ENCODE measurements around the gene COL20A1. TPM values are rescaled to one million over a fixed set of nuclear protein-coding genes. Genes with fewer than 3 reads are reported as not detected.

COL20A1 gene
- total and polyA plus RNA-seq, 2 donors (not counting 1 experiment from before 2014, with no cell fraction given) = not detected

DNA sequence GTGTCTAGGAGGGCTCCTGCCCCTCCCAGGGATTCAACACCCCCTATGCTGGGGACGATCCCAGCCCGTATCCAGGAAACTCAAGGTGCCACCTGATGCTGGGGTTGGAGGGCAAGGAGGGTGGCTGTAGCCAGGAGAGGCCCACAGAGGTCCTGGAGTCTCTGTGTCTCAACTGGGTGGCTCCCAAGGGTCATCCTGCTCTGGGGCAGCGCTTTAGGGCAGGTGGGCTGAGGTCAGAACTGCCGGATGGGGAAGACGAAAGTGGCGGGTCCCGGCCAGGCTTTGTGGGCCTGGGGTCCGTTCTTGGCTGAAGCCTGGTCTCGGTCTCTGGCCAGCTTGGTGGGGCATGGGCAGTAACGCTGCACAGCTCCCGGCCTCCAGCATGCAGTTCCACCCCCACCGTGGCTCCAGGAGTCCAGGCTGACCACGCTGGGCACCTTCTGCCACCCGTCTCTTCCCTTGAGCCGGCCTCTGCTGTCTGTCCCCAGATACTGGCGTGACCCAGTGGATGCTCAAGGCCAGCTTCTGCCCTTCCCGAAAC lies 2.8 kb upstream of the COL20A1 start:
- no peaks in the 10 kb centered on the region for H4K20me1 ChIP-seq (ENCODE audit: control insufficient read depth, insufficient read depth, low read length, poor library complexity, severe bottlenecking)
- no peaks in the 10 kb centered on the region for H3K4me1 Mint-ChIP-seq
- no peak for TF ChIP-seq EZH2 (IDR thresholded peaks at IDR 0.05; ENCODE audit: borderline replicate concordance, insufficient read depth, low read depth, low read length, poor library complexity, severe bottlenecking)
- TF ChIP-seq, protein P1, sequence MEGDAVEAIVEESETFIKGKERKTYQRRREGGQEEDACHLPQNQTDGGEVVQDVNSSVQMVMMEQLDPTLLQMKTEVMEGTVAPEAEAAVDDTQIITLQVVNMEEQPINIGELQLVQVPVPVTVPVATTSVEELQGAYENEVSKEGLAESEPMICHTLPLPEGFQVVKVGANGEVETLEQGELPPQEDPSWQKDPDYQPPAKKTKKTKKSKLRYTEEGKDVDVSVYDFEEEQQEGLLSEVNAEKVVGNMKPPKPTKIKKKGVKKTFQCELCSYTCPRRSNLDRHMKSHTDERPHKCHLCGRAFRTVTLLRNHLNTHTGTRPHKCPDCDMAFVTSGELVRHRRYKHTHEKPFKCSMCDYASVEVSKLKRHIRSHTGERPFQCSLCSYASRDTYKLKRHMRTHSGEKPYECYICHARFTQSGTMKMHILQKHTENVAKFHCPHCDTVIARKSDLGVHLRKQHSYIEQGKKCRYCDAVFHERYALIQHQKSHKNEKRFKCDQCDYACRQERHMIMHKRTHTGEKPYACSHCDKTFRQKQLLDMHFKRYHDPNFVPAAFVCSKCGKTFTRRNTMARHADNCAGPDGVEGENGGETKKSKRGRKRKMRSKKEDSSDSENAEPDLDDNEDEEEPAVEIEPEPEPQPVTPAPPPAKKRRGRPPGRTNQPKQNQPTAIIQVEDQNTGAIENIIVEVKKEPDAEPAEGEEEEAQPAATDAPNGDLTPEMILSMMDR (IDR thresholded peaks at IDR 0.05) = no peak
- H3K4me3 ChIP-seq (ENCODE audit: control extremely low read depth in 1 of 5, extremely low read depth in 1 of 5, insufficient read depth in 1 of 5, low read depth in 2 of 5, low read length in 4 of 5) = no peak overlapping the region
- H3K9me3 ChIP-seq (ENCODE audit: control extremely low read depth in 1 of 3, control insufficient read depth in 2 of 3, insufficient read depth in 1 of 3, low read length in 2 of 3) = no peaks in the 10 kb centered on the region
- no peak overlapping the region for H3K27ac ChIP-seq (ENCODE audit: low read length in 2 of 2)
- no peaks in the 10 kb centered on the region for H3K9me3 Mint-ChIP-seq (ENCODE audit: insufficient read depth)
- intact Hi-C loops (cut with micrococcal nuclease) = no loop called here
- DNase-seq (no peak), ATAC-seq (ENCODE audit: low read depth) (no peak)
- H3K4me3 Mint-ChIP-seq = no peak overlapping the region
- no peak overlapping the region for H2AFZ ChIP-seq (ENCODE audit: insufficient read depth, low read depth, low read length, poor library complexity, severe bottlenecking)
- ChIA-PET CTCF (interaction anchor here (1.5 to 1.6 kb wide), 2 partner anchors 67 to 71 kb away, joined by 3 to 4 read pairs; no protein-coding TSS in a partner anchor), POLR2A (no interaction called here)
- H3K36me3 ChIP-seq (replicated peaks in 1 of 2; ENCODE audit: control extremely low read depth in 1 of 2, control insufficient read depth in 1 of 2, extremely low read depth in 1 of 2, insufficient read depth in 2 of 2, low read length in 1 of 2) = peaks cover 0 to 8% of the 10 kb centered on the region in 2 experiments
- H3K4me1 ChIP-seq (ENCODE audit: control insufficient read depth in 2 of 2, insufficient read depth in 2 of 2, low read length in 2 of 2) = no peaks in the 10 kb centered on the region
- no peak overlapping the region for H3K4me2 ChIP-seq (replicated peaks; ENCODE audit: low read depth, low read length, poor library complexity, severe bottlenecking)
- WGBS (ENCODE audit: insufficient coverage) = 94% methylated on average over 15 of the region's 17 CpGs
- H3K27me3 ChIP-seq (replicated peaks in 1 of 4; ENCODE audit: control extremely low read depth in 1 of 4, control insufficient read depth in 3 of 4, insufficient read depth in 4 of 4, low read length in 3 of 4) = peaks cover 0 to 7% (median 0%) of the 10 kb centered on the region in 4 experiments
- H3K27ac Mint-ChIP-seq = no peak overlapping the region
- no peak overlapping the region for H3K9ac ChIP-seq (ENCODE audit: low read length)
- peaks cover 6% of the 10 kb centered on the region for H3K27me3 Mint-ChIP-seq
- H3K79me2 ChIP-seq (ENCODE audit: control insufficient read depth, insufficient read depth, low read length) = no peaks in the 10 kb centered on the region

DNA sequence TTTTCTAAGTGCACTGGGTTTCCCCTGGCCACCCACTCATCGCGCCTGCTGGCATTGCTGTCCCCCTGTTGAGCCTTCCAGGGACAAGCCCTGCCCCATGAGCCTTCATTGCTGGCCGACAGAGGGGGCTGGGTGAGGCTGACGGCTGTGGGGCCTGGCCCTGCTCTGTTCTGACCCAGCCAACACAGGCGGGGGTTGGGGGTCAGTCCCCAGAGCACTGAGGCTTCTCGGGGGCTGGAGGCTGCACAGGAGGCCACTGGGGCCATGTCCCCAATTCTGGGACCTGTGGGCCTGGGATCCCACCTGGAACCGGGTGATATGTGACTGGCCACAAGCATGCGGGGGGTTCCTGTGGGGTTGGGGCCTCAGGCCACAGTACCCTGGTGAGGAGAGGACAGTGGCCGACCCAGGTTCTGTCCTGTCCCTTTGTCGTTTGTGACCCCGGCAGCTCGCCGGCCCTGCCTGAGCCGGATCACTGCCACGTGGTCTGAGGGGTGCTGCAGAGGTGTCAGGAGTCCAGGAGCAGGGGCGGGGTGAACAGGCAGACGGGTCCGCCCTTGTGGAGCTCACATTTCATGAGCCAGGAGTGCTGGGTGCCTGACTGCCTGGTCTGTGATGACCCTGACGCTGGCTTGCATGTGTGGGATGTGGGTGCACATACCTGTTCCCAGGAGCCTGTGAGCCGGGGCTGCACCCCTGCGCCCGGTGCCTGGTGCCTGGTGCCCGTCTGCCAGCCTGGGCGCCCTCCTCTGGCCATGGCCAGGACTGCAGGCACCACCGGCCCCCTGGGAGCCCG lies 2.1 kb upstream of the COL20A1 start:
- Mint-ChIP-seq H3K4me3 (no peak overlapping the region), H3K27ac (no peak overlapping the region), H3K9me3 (ENCODE audit: insufficient read depth) (no peaks in the 10 kb centered on the region), H3K4me1 (no peaks in the 10 kb centered on the region), H3K27me3 (peaks cover 11% of the 10 kb centered on the region)
- no peaks in the 10 kb centered on the region for H4K20me1 ChIP-seq (ENCODE audit: control insufficient read depth, insufficient read depth, low read length, poor library complexity, severe bottlenecking)
- no peak overlapping the region for H2AFZ ChIP-seq (ENCODE audit: insufficient read depth, low read depth, low read length, poor library complexity, severe bottlenecking)
- no peaks in the 10 kb centered on the region for H3K4me1 ChIP-seq (ENCODE audit: control insufficient read depth in 2 of 2, insufficient read depth in 2 of 2, low read length in 2 of 2)
- peaks cover 0 to 8% of the 10 kb centered on the region in 2 experiments for H3K36me3 ChIP-seq (replicated peaks in 1 of 2; ENCODE audit: control extremely low read depth in 1 of 2, control insufficient read depth in 1 of 2, extremely low read depth in 1 of 2, insufficient read depth in 2 of 2, low read length in 1 of 2)
- TF ChIP-seq EZH2 (IDR thresholded peaks at IDR 0.05; ENCODE audit: borderline replicate concordance, insufficient read depth, low read depth, low read length, poor library complexity, severe bottlenecking) = no peak
- TF ChIP-seq, protein P1 (IDR thresholded peaks at IDR 0.05) = peak; percentile 79
- no peak overlapping the region for H3K4me2 ChIP-seq (replicated peaks; ENCODE audit: low read depth, low read length, poor library complexity, severe bottlenecking)
- DNase-seq = peak; percentile 60
- CTCF ChIA-PET = interaction anchor here (1.5 to 1.6 kb wide), 2 partner anchors 68 to 72 kb away, joined by 3 to 4 read pairs; no protein-coding TSS in a partner anchor
- H3K27ac ChIP-seq (ENCODE audit: low read length in 2 of 2) = no peak overlapping the region
- intact Hi-C loops (cut with micrococcal nuclease) = no loop called here
- no peak overlapping the region for H3K9ac ChIP-seq (ENCODE audit: low read length)
- POLR2A ChIA-PET = no interaction called here
- peaks cover 0 to 12% (median 0%) of the 10 kb centered on the region in 4 experiments for H3K27me3 ChIP-seq (replicated peaks in 1 of 4; ENCODE audit: control extremely low read depth in 1 of 4, control insufficient read depth in 3 of 4, insufficient read depth in 4 of 4, low read length in 3 of 4)
- ATAC-seq (ENCODE audit: low read depth) = peak; percentile 71
- WGBS (ENCODE audit: insufficient coverage) = 58% methylated on average over 26 of the region's 26 CpGs
- no peaks in the 10 kb centered on the region for H3K79me2 ChIP-seq (ENCODE audit: control insufficient read depth, insufficient read depth, low read length)
- no peaks in the 10 kb centered on the region for H3K9me3 ChIP-seq (ENCODE audit: control extremely low read depth in 1 of 3, control insufficient read depth in 2 of 3, insufficient read depth in 1 of 3, low read length in 2 of 3)
- no peak overlapping the region for H3K4me3 ChIP-seq (ENCODE audit: control extremely low read depth in 1 of 5, extremely low read depth in 1 of 5, insufficient read depth in 1 of 5, low read depth in 2 of 5, low read length in 4 of 5)

Data from B cell (primary cell).